Motor neuron (in vitro differentiated cells): ENCODE results near the gene TCN2. TPM values are rescaled to one million over a fixed set of nuclear protein-coding genes. Genes with fewer than 3 reads are reported as not detected.
"Not testable (repeated sequence)": the region's sequence is repeated elsewhere in the genome, so short reads cannot be mapped to it uniquely, and the experiment has no call there.

Source experiments
- ATAC-seq, 8 experiments: fragments of 200-7000 bp; cut with Tn5 transposase; replicated peaks in 6 of 8; 2 replicates each; pipeline ENCODE4 v1.8.0; 2021; ENCODE audit warnings: mild to moderate bottlenecking in 8 of 8, moderate library complexity in 8 of 8
- H3K27ac ChIP-seq, 2 donors: fragments of 250-450 bp; sonication (Bioruptor Pico); 2 replicates each; pipeline ENCODE4 v1.9.0; 2021; ENCODE audit warnings: antibody characterized with exemption in 2 of 2, mild to moderate bottlenecking in 2 of 2, moderate library complexity in 1 of 2
- H3K4me1 ChIP-seq, 2 donors: fragments of 250-450 bp; sonication (Bioruptor Pico); replicated peaks in 1 of 2; 2 replicates each; pipeline ENCODE4 v1.6.1; 2021; ENCODE audit warnings: antibody characterized with exemption in 2 of 2, mild to moderate bottlenecking in 2 of 2, moderate library complexity in 1 of 2
- H3K4me3 ChIP-seq, 5 donors: fragments of 250-450 bp; sonication (Bioruptor Pico); 2 replicates each; pipeline ENCODE4 v1.9.0; 2021; ENCODE audit warnings: antibody characterized with exemption in 5 of 5, mild to moderate bottlenecking in 5 of 5, moderate library complexity in 4 of 5
- WGBS, 10 experiments: fragments of 450-650 bp; shearing (Covaris generic); methylation state at CpG; one replicate each; pipeline ENCODE4 v1.0.0; 2022; 5-methylcytosine and 5-hydroxymethylcytosine counted together
- in situ Hi-C, 9 experiments: fragments of 400-800 bp; cut with MboI; loops; one replicate each; pipeline ENCODE4 v1.15.0; 2021; ENCODE audit warnings: low sequenced_read_pairs in 9 of 9, low pct_unique_long_range_greater_than_20kb in 2 of 9; ENCODE audit not compliant: unreplicated experiment in 9 of 9
- total RNA-seq, 8 experiments: library from RNA; unstranded; fragments of 300-600 nt; gene quantifications; 2 replicates each; pipeline versions ENCODE4 v1.2.3 to v1.2.4, GENCODE V29; 2022

TCN2 gene
- total RNA-seq, 8 experiments from 2014 or later = 1.8 to 70.6 (median 7.9) TPM

DNA sequence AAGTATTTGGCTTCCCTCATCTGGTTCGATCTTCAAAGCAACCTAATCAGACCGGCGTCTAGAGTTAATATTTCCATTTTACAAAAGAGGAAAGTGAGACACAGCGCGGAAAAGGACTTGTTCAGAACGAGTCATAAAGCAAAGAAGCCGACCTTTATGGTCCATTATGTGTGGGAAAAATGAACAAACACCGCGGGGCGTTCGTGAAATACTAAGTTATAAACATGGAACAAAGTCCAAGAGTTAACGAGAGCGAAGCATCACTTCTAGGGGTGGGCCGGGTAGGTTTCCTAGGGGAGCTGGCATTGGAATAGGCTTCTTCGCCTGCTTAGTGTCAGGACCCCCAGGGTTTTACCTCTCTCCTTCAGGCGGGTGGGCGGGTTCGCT, 60.1 kb downstream of the TCN2 start:
- no peak for ATAC-seq
- H3K27ac ChIP-seq = no peak overlapping the region
- WGBS, 10 experiments = 0 to 23% (median 9%) methylated on average over 3 to 11 of the region's 18 CpGs
- peaks cover 3 to 7% of the 10 kb centered on the region in 2 donors for H3K4me1 ChIP-seq
- peak overlapping the region; percentile 43 to 72 (median 54) for H3K4me3 ChIP-seq
- in situ Hi-C loops = loop anchor here in 1 of 9 experiments (25.0 kb wide), 1 partner anchor 245 kb away; no protein-coding TSS in a partner anchor

GRCh38 chr22:30667494-30668385, 60.8 kb downstream of the TCN2 start, which contains the start of gene DUSP18:
TSS of gene DUSP18 (minus strand) at chr22:30667875. CDS start at chr22:30664003, 3,872 bp downstream.
- in situ Hi-C loops = loop anchor here in 1 of 9 experiments (25.0 kb wide), 1 partner anchor 245 kb away; no protein-coding TSS in a partner anchor
- Histone ChIP-seq H3K4me3 (peak within 1 kb of the TSS; percentile 43 to 72 (median 54)), H3K27ac (peak within 1 kb of the TSS; percentile 0 to 6), H3K4me1 (peaks cover 3 to 7% of the 10 kb centered on the region in 2 donors)
- 0 to 1% (median 0%) methylated on average over 1 to 20 of the region's 77 CpGs; no CpG with 5 or more reads in 6 of the 10 experiments for WGBS, 10 experiments
- ATAC-seq = peak; percentile 95 to 98 (median 97)

GRCh38 chr22:30668386-30668710, 61.4 kb downstream of the TCN2 start:
- Histone ChIP-seq H3K4me1 (peaks cover 3 to 7% of the 10 kb centered on the region in 2 donors), H3K4me3 (peak overlapping the region; percentile 43 to 72 (median 54)), H3K27ac (no peak overlapping the region)
- no peak for ATAC-seq
- WGBS, 10 experiments = 20 to 60% (median 25%) methylated on average over 1 to 2 of the region's 10 CpGs; no CpG with 5 or more reads in 7 of the 10 experiments
- in situ Hi-C loops = loop anchor here in 1 of 9 experiments (25.0 kb wide), 1 partner anchor 244 kb away; no protein-coding TSS in a partner anchor

DNA sequence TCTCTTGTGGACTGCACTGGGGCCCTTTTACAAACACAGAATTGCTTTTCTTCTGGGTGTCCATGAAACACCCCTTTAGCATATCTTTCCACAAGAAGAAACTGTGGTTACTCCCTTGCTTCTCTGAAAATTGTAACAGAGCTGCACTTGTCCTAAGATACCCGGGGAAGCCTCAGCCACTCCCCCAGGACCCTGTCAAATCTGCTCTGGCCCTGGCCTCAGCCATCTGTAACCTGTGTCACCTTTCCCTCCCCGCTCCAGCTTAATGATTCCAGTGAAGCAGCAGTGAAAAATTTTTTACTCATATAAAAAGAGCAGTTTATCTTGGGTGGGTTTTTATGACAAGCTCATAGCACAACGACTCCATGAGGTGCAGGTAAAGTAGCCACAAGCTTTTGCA, 64.1 kb downstream of the TCN2 start:
- 33 to 100% (median 82%) methylated on average over 1 to 3 of the region's 3 CpGs; no CpG with 5 or more reads in 2 of the 10 experiments for WGBS, 10 experiments
- H3K27ac ChIP-seq = no peak overlapping the region
- in situ Hi-C loops = loop anchor here in 1 of 9 experiments (25.0 kb wide), 1 partner anchor 241 kb away; no protein-coding TSS in a partner anchor
- H3K4me1 ChIP-seq = peaks cover 3 to 7% of the 10 kb centered on the region in 2 donors
- H3K4me3 ChIP-seq = no peak overlapping the region
- ATAC-seq = no peak

DNA sequence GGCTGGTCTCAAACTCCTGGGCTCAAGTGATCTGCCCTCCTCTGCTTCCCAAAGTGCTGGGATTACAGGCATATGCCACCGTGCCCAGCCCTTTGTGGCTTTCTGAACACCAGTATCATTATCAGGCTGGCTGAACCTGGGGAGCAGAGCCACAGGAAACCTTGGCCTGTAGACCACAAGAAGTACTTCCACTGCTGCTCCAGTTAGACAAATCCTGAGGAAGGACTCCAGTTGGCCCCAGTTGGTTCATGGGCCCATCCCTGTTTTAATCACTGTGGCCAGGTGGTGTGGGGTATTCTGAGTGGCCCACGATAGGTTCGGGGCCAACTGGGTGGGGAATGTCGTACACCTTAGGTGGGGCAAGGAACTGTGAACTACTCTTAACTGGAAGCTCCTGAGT, 66.2 kb downstream of the TCN2 start:
- H3K27ac ChIP-seq = no peak overlapping the region
- in situ Hi-C loops = loop anchor here in 1 of 9 experiments (25.0 kb wide), 1 partner anchor 239 kb away; no protein-coding TSS in a partner anchor
- no peak for ATAC-seq
- H3K4me1 ChIP-seq = peaks cover 4 to 5% of the 10 kb centered on the region in 2 donors
- H3K4me3 ChIP-seq = no peak overlapping the region
- WGBS, 10 experiments = 50 to 92% (median 87%) methylated on average over 2 to 4 of the region's 4 CpGs; no CpG with 5 or more reads in 3 of the 10 experiments

GRCh38 chr22:30674482-30674881, 67.5 kb downstream of the TCN2 start:
- WGBS, 10 experiments = 75 to 96% (median 95%) methylated on average over 2 to 4 of the region's 6 CpGs; no CpG with 5 or more reads in 5 of the 10 experiments
- no peak for ATAC-seq
- Histone ChIP-seq H3K27ac (no peak overlapping the region), H3K4me1 (peaks cover 0 to 8% of the 10 kb centered on the region in 2 donors), H3K4me3 (no peak overlapping the region)
- in situ Hi-C loops = loop anchor here in 1 of 9 experiments (25.0 kb wide), 1 partner anchor 238 kb away; no protein-coding TSS in a partner anchor

GRCh38 chr22:30675436-30675835, 68.5 kb downstream of the TCN2 start:
- 25 to 100% (median 80%) methylated on average over 1 to 7 of the region's 9 CpGs; no CpG with 5 or more reads in 2 of the 10 experiments for WGBS, 10 experiments
- no peak for ATAC-seq
- H3K4me1 ChIP-seq = peaks cover 0 to 8% of the 10 kb centered on the region in 2 donors
- H3K27ac ChIP-seq = no peak overlapping the region
- H3K4me3 ChIP-seq = no peak overlapping the region
- in situ Hi-C loops = no loop called here

- WGBS, 10 experiments = 0 to 100% (median 95%) methylated on average over 1 to 3 of the region's 3 CpGs; no CpG with 5 or more reads in 3 of the 10 experiments
- H3K4me3 ChIP-seq, H3K27ac ChIP-seq, H3K4me1 ChIP-seq, ATAC-seq, in situ Hi-C loops: not testable (repeated sequence)
Measured at GRCh38 chr22:30676565-30676964, 69.6 kb downstream of the TCN2 start.

Other genes starting within 250 kb of the TCN2 start
- gene RNF215, start 219.8 kb upstream of the TCN2 start, total RNA-seq = 10 to 100 TPM in 7 of 8 experiments, 1 to 10 TPM in 1; 9.5 to 22.9 (median 17.3) TPM
- gene SEC14L2, start 210.2 kb upstream of the TCN2 start, total RNA-seq = 10 to 100 TPM in 2 of 8 experiments, 1 to 10 TPM in 6; 2.0 to 17.3 (median 7.5) TPM
- 10 to 100 TPM in 6 of 8 experiments, 1 to 10 TPM in 2; 4.2 to 36.6 (median 20.4) TPM for gene MTFP1, start 181.4 kb upstream of the TCN2 start, total RNA-seq
- under 1 TPM in 3 of 8 experiments, not detected in 5; 0.20 to 0.38 (median 0.35) TPM for gene SEC14L3, start 135.2 kb upstream of the TCN2 start, total RNA-seq
- gene SEC14L4, start 101.5 kb upstream of the TCN2 start, total RNA-seq = under 1 TPM in 2 of 8 experiments, not detected in 6; 0.14 to 0.24 TPM
- 1 to 10 TPM in 1 of 8 experiments, under 1 TPM in 6, not detected in 1; 0.05 to 2.6 (median 0.18) TPM for gene SEC14L6, start 60.4 kb upstream of the TCN2 start, total RNA-seq
- 1 to 10 TPM in 5 of 8 experiments, under 1 TPM in 1, not detected in 2; 0.91 to 2.9 (median 1.7) TPM for gene GAL3ST1, start 32.5 kb upstream of the TCN2 start, total RNA-seq
- gene PES1, start 15.3 kb upstream of the TCN2 start, total RNA-seq = 100 to 1,000 TPM in 4 of 8 experiments, 10 to 100 TPM in 4; 78.6 to 142 (median 105) TPM
- 1 to 10 TPM in 7 of 8 experiments, under 1 TPM in 1; 0.22 to 7.6 (median 2.9) TPM for gene SLC35E4, start 28.6 kb downstream of the TCN2 start, total RNA-seq
- 10 to 100 TPM in 1 of 8 experiments, 1 to 10 TPM in 7; 1.0 to 23.2 (median 4.4) TPM for gene DUSP18, start 60.7 kb downstream of the TCN2 start, total RNA-seq
- 10 to 100 TPM in 1 of 8 experiments, 1 to 10 TPM in 6, under 1 TPM in 1; 0.63 to 16.6 (median 5.4) TPM for gene OSBP2, start 87.7 kb downstream of the TCN2 start, total RNA-seq